BJ (cell line): ENCODE data around the gene KCNIP1. TPM values are rescaled to one million over a fixed set of nuclear protein-coding genes. Genes with fewer than 3 reads are reported as not detected.

ENCODE experiments used
- CTCF ChIA-PET: fragments of 350-600 bp; formaldehyde crosslinking; extraction: SDS; loops from one replicate; lab custom pipeline; 2021; ENCODE audit warnings: antibody characterized with exemption, inconsistent platforms; lab: Yijun Ruan, JAX
- POLR2A ChIA-PET: fragments of 300-600 bp; sonication (Branson Sonifier 250); formaldehyde crosslinking; extraction: SDS; loops from one replicate; lab custom pipeline; 2021; ENCODE audit warnings: antibody characterized with exemption; lab: Charles Lee
- DNase-seq: peaks from one replicate; pipeline ENCODE4 v3.0.0-alpha.2; 2011; ENCODE audit warnings: low read depth
- H3K27me3 ChIP-seq: 2 replicates; pipeline ENCODE4 v1.6.0; 2011; ENCODE audit warnings: low read length; ENCODE audit not compliant: control insufficient read depth, insufficient read depth
- H3K36me3 ChIP-seq: 2 replicates; pipeline ENCODE4 v1.5.1; 2011; ENCODE audit warnings: low read length; ENCODE audit not compliant: control insufficient read depth, insufficient read depth
- H3K4me3 ChIP-seq: 2 replicates; pipeline ENCODE4 v1.5.1; 2011; ENCODE audit warnings: low read depth, mild to moderate bottlenecking, control low read depth, low read length
- polyA plus RNA-seq: library from polyadenylated mRNA; depleted of rRNA; stranded (reverse); fragments of >200 nt; gene quantifications from 2 replicates; pipeline ENCODE4 v1.2.3, GENCODE V29; 2011
- TF ChIP-seq, protein P1 (sequence below): IDR thresholded peaks from 2 replicates; pipeline ENCODE4 v1.5.1; 2011; ENCODE audit warnings: low read depth, mild to moderate bottlenecking, control low read depth, inconsistent platforms, low read length, moderate library complexity; ENCODE audit not compliant: insufficient read depth

KCNIP1 gene
- polyA plus RNA-seq, 1 experiment: not detected

DNA sequence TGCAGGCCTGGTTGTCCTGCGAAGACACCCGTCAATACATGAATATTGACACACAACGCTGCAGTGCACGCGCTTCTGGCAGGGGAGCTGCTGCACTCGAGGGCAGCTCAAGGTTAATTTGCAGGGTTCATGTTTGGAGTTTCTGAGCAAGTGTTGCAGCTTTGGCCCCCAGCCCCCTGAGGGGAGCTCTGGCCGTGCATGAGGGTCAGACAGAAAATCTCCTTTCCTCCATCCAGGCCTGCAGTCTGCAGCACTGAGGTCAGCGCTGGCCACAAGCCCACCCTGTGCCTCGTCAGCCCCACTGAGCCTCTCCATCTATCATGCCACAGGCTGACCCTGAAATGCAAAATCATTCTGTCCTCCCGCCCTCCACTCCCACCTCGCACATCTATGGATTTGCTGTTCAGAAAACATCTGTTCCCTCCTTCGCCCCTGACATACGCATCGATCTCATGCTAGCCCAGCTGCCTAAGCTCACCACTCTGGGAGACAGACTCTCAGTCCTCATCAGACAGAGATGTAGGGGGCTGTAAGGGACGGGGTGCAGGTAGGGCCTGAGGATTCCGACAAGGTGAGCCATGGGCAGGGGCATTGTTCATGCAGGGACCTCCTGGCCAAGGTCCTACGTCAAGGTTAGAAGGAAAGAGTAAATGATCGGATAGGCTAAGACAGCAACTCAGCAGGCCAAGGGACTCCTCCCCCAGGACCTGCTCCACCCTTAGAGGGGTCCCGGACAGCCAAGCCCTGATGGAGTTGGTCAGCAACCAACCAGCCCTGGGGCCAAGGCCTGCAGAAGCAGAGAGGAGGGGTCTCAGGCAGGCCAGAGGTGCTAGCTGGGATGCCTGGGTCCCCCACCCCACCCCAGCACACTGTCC, 125.1 kb downstream of the KCNIP1 start:
- H3K27me3 ChIP-seq: no peaks in the 10 kb centered on the region; the same call in 1 of the 2 replicates
- ChIA-PET POLR2A (no interaction called here), CTCF (interaction anchor here (11.2 kb wide), 1 partner anchor 195 kb away, joined by 115 read pairs; no protein-coding TSS in a partner anchor)
- TF ChIP-seq, protein P1, sequence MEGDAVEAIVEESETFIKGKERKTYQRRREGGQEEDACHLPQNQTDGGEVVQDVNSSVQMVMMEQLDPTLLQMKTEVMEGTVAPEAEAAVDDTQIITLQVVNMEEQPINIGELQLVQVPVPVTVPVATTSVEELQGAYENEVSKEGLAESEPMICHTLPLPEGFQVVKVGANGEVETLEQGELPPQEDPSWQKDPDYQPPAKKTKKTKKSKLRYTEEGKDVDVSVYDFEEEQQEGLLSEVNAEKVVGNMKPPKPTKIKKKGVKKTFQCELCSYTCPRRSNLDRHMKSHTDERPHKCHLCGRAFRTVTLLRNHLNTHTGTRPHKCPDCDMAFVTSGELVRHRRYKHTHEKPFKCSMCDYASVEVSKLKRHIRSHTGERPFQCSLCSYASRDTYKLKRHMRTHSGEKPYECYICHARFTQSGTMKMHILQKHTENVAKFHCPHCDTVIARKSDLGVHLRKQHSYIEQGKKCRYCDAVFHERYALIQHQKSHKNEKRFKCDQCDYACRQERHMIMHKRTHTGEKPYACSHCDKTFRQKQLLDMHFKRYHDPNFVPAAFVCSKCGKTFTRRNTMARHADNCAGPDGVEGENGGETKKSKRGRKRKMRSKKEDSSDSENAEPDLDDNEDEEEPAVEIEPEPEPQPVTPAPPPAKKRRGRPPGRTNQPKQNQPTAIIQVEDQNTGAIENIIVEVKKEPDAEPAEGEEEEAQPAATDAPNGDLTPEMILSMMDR: no peak
- no peak for DNase-seq
- no peaks in the 10 kb centered on the region for H3K36me3 ChIP-seq
- no peak overlapping the region for H3K4me3 ChIP-seq

DNA sequence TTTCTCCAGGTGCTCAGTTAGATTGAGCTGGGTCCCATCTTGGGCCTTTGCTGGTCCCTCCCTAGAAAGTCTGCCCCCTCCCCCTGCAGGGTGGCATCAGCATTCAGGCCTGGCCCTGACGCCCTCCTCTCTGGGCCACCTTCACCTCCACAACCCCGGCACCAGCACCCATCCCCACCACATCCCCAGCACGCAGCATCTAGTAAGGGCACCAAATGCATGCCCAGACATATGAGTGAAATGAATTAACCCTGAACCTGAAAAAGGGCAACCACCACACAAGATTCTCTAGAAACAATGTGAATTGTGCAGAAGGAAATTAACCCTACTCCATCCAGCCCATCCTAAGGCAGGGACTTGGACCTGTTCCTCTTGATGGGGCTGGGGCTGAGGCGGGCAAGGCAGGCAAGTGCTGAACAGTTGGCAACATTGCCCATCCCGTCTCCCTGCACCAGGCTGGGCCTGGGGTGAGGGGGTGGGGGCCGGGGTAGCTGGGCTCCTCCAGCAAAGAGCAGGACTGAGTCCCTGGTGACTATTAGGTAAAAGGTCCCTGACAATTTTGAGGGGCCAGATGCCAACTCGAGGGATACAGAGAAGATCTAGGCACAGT, 125.9 kb downstream of the KCNIP1 start:
- Histone ChIP-seq H3K36me3 (no peaks in the 10 kb centered on the region), H3K27me3 (no peaks in the 10 kb centered on the region; the same call in 1 of the 2 replicates), H3K4me3 (no peak overlapping the region)
- POLR2A ChIA-PET: no interaction called here
- CTCF ChIA-PET: interaction anchor here (11.2 kb wide), 1 partner anchor 196 kb away, joined by 115 read pairs; no protein-coding TSS in a partner anchor
- no peak for DNase-seq
- TF ChIP-seq, protein P1: no peak

DNA sequence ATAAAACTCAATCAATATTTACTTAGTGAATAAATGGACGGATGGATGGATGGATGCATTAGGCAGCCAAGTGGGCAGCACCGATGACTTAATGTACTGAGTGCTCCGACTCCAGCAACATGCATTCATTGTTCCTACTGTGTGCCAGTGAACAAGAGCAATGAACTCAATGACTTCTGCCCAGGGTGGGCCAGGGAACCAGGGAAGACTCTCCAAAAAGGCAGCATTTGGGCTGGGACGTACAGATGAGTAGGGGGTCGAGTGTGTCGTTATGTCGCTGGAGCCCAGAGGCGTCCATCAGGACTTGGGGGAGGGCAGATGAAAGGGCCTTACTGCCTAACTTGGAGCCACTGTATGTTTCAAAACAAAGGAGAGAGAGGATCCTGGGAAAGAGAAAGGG, 126.4 kb downstream of the KCNIP1 start:
- ChIA-PET POLR2A (no interaction called here), CTCF (interaction anchor here (1.6 to 11.2 kb wide), 3 partner anchors 197 to 361 kb away, joined by 5 to 115 read pairs (median 91); no protein-coding TSS in a partner anchor)
- H3K36me3 ChIP-seq: no peaks in the 10 kb centered on the region
- H3K4me3 ChIP-seq: no peak overlapping the region
- H3K27me3 ChIP-seq: no peaks in the 10 kb centered on the region; the same call in 1 of the 2 replicates
- DNase-seq: no peak
- TF ChIP-seq, protein P1: no peak

DNA sequence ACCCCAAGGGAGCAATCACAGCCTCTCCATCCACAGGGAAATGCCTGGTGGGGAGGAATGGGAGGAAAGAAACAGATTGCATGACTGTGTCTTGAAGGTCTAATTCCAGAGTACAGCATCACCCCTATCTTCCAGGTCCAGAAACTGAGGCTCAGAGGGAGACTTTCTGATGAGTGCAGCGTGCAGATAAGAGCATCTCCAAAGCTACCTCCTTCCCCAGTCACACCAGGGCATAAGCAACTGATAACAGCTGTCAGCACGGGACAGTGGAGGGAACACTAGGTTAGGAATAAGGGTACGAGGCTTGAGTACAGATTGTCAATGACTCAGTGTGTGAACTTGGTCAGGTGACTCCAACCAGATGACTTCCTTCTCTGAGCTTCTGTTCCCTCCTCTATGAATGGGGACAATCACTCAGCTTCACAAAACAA, 126.9 kb downstream of the KCNIP1 start:
- ChIA-PET CTCF (interaction anchor here (0.8 to 5.8 kb wide), 4 partner anchors 197 to 405 kb away, joined by 3 to 91 read pairs (median 4); no protein-coding TSS in a partner anchor), POLR2A (no interaction called here)
- Histone ChIP-seq H3K4me3 (no peak overlapping the region), H3K27me3 (no peaks in the 10 kb centered on the region; the same call in 1 of the 2 replicates), H3K36me3 (no peaks in the 10 kb centered on the region)
- DNase-seq: no peak
- TF ChIP-seq, protein P1: no peak
